ENCODE measurements around the gene RHOT2.

DNA sequence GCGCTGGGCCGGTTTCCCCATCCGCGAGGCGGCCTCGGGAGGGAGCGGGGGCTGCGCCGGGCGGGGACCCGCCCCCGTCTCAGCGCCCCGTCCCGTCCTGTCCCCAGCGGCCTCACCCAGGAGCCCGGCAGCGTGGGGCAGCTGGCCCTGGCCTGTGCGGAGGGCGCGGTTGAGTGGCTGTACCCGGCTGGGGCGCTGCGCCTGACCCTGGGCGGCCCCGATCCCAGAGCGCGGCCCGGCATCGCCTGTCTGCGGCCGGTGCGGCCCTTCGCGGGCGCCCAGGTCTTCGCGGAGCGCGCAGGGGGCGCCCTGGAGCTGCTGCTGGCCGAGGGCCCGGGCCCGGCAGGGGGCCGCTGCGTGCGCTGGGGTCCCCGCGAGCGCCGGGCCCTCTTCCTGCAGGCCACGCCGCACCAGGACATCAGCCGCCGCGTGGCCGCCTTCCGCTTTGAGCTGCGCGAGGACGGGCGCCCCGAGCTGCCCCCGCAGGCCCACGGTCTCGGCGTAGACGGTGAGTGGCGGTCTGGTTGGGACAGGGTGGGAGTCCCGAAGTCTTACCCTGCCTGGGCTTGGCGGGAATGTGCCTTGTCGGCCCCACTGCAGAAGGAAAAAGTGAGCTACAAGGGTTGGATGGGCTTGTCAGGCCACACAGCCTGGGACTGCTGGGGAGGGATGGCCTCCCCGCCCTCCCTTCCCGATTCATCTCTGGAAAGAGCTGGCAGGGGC is 47.7 kb downstream of the RHOT2 start:
- TF ChIP-seq, protein P1, sequence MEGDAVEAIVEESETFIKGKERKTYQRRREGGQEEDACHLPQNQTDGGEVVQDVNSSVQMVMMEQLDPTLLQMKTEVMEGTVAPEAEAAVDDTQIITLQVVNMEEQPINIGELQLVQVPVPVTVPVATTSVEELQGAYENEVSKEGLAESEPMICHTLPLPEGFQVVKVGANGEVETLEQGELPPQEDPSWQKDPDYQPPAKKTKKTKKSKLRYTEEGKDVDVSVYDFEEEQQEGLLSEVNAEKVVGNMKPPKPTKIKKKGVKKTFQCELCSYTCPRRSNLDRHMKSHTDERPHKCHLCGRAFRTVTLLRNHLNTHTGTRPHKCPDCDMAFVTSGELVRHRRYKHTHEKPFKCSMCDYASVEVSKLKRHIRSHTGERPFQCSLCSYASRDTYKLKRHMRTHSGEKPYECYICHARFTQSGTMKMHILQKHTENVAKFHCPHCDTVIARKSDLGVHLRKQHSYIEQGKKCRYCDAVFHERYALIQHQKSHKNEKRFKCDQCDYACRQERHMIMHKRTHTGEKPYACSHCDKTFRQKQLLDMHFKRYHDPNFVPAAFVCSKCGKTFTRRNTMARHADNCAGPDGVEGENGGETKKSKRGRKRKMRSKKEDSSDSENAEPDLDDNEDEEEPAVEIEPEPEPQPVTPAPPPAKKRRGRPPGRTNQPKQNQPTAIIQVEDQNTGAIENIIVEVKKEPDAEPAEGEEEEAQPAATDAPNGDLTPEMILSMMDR (IDR thresholded peaks at IDR 0.05; ENCODE audit: insufficient read depth, low read depth, low read length), result no peak
- no peak for TF ChIP-seq EZH2 (IDR thresholded peaks at IDR 0.05; ENCODE audit: insufficient read depth, low read length)
